Right atrium auricular region (tissue), 2 donors: ENCODE results near the gene SYT5. TPM values are rescaled to one million over a fixed set of nuclear protein-coding genes. Genes with fewer than 3 reads are reported as not detected.

Experiments
- DNase-seq: peaks from one replicate; pipeline ENCODE4 v3.0.0-alpha.2; 2019; ENCODE audit warnings: low spot score
- H3K27ac ChIP-seq, 2 donors: fragments of 200-600 bp; sonication (generic); 1 replicate in 1 of 2; 2 replicates in 1 of 2; pipeline ENCODE4 v1.5.1; 2016 to 2019
- H3K27me3 ChIP-seq, 2 donors: fragments of 200-600 bp; sonication (generic); one replicate each; pipeline versions ENCODE4 v1.5.1 to v1.6.0; 2017 to 2019
- H3K36me3 ChIP-seq: fragments of 200-600 bp; sonication (generic); one replicate; pipeline ENCODE4 v1.5.1; 2016
- H3K4me1 ChIP-seq, 2 donors: fragments of 200-600 bp; sonication (generic); one replicate each; pipeline versions ENCODE4 v1.5.1 to v1.6.0; 2017 to 2019
- H3K4me3 ChIP-seq, 2 donors: fragments of 200-600 bp; sonication (generic); 1 replicate in 1 of 2; 2 replicates in 1 of 2; pipeline ENCODE4 v1.5.1; 2017 to 2019; ENCODE audit warnings: mild to moderate bottlenecking in 1 of 2, moderate library complexity in 1 of 2
- H3K9me3 ChIP-seq, 2 donors: fragments of 200-600 bp; sonication (generic); one replicate each; pipeline ENCODE4 v1.5.1; 2019
- total RNA-seq, 2 donors: library from RNA; depleted of rRNA; stranded (reverse); fragments of >200 nt; gene quantifications; one replicate each; pipeline ENCODE4 v1.1.0, GENCODE V29; 2016
- TF ChIP-seq, protein P1 (sequence below), 2 donors: fragments of 200-600 bp; sonication (generic); IDR thresholded peaks; one replicate each; pipeline ENCODE4 v1.5.1; 2019; ENCODE audit warnings: antibody characterized with exemption in 2 of 2

The SYT5 gene
- total RNA-seq, 2 donors from 2014 or later: 0.08 TPM; not detected in 1

GRCh38 chr19:55137915-55138314 lies 42.2 kb downstream of the SYT5 start:
- Histone ChIP-seq H3K4me3 (no peak overlapping the region), H3K27ac (no peak overlapping the region), H3K36me3 (peaks cover 4% of the 10 kb centered on the region), H3K27me3 (no peaks in the 10 kb centered on the region), H3K9me3 (no peaks in the 10 kb centered on the region), H3K4me1 (no peaks in the 10 kb centered on the region)
- no peak for DNase-seq
- TF ChIP-seq, protein P1, sequence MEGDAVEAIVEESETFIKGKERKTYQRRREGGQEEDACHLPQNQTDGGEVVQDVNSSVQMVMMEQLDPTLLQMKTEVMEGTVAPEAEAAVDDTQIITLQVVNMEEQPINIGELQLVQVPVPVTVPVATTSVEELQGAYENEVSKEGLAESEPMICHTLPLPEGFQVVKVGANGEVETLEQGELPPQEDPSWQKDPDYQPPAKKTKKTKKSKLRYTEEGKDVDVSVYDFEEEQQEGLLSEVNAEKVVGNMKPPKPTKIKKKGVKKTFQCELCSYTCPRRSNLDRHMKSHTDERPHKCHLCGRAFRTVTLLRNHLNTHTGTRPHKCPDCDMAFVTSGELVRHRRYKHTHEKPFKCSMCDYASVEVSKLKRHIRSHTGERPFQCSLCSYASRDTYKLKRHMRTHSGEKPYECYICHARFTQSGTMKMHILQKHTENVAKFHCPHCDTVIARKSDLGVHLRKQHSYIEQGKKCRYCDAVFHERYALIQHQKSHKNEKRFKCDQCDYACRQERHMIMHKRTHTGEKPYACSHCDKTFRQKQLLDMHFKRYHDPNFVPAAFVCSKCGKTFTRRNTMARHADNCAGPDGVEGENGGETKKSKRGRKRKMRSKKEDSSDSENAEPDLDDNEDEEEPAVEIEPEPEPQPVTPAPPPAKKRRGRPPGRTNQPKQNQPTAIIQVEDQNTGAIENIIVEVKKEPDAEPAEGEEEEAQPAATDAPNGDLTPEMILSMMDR (IDR thresholded peaks at IDR 0.05): no peak

GRCh38 chr19:55136399-55137102 lies 43.5 kb downstream of the SYT5 start:
- peaks cover 4% of the 10 kb centered on the region for H3K36me3 ChIP-seq
- no peaks in the 10 kb centered on the region for H3K4me1 ChIP-seq
- H3K27me3 ChIP-seq: no peaks in the 10 kb centered on the region
- no peak overlapping the region for H3K27ac ChIP-seq
- H3K9me3 ChIP-seq: no peaks in the 10 kb centered on the region
- DNase-seq: no peak
- no peak overlapping the region for H3K4me3 ChIP-seq
- TF ChIP-seq, protein P1 (IDR thresholded peaks at IDR 0.05): no peak

GRCh38 chr19:55134736-55135135 lies 45.4 kb downstream of the SYT5 start:
- TF ChIP-seq, protein P1 (IDR thresholded peaks at IDR 0.05): no peak
- peaks cover 4% of the 10 kb centered on the region for H3K36me3 ChIP-seq
- H3K4me3 ChIP-seq: no peak overlapping the region
- no peak overlapping the region for H3K27ac ChIP-seq
- H3K27me3 ChIP-seq: no peaks in the 10 kb centered on the region
- no peaks in the 10 kb centered on the region for H3K9me3 ChIP-seq
- no peak for DNase-seq
- no peaks in the 10 kb centered on the region for H3K4me1 ChIP-seq

GRCh38 chr19:55133639-55134444 lies 46.2 kb downstream of the SYT5 start:
- peaks cover 4% of the 10 kb centered on the region for H3K36me3 ChIP-seq
- TF ChIP-seq, protein P1 (IDR thresholded peaks at IDR 0.05): no peak

DNA sequence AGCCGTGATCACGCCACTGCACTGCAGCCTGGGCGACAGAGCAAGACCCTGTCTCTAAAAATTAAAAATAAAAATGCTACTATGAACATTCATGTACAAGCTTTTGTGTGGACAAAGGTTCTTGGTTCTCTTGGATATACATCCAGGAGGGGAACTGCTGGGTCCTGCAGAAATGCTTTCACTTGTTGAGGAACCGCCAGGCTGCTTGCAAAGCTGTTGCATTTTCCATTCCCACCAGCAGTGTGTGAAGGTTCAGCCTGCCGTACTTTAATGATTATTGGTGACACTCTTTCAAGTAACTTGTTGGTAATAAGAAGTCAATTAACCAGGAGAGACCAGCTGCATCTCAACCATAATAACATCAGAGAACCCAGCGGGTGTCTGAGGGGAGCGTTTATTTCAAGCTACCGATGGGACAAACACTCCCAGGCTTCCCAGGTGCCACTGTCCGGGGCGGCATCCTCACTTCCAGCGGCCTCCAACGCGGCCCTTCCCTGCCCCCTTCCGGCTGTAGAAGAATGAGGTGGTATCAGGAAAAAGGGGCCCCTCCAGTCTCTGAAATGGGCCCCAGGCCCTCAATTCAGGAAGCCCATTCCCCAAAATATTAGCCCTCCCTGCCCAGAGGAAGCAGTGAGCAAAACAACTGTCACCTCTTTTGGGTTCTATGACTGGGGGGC lies 47.5 kb downstream of the SYT5 start:
- TF ChIP-seq, protein P1 (IDR thresholded peaks at IDR 0.05): peak in 1 of 2 donors; percentile 18
- H3K27ac ChIP-seq: no peak overlapping the region
- no peaks in the 10 kb centered on the region for H3K4me1 ChIP-seq
- no peak overlapping the region for H3K4me3 ChIP-seq
- no peaks in the 10 kb centered on the region for H3K27me3 ChIP-seq
- H3K9me3 ChIP-seq: no peaks in the 10 kb centered on the region
- H3K36me3 ChIP-seq: peaks cover 4% of the 10 kb centered on the region
- DNase-seq: no peak

More at GRCh38 chr19:55133639-55134444, 46.2 kb downstream of the SYT5 start:
- Histone ChIP-seq H3K9me3 (no peaks in the 10 kb centered on the region), H3K27ac (no peak overlapping the region), H3K4me3 (no peak overlapping the region), H3K27me3 (no peaks in the 10 kb centered on the region), H3K4me1 (no peaks in the 10 kb centered on the region)
- no peak for DNase-seq
